ENCODE data around the gene C15orf40. TPM values are rescaled to one million over a fixed set of nuclear protein-coding genes. Genes with fewer than 3 reads are reported as not detected.
"Not testable (repeated sequence)": the region's sequence is repeated elsewhere in the genome, so short reads cannot be mapped to it uniquely, and the experiment has no call there.

Gene C15orf40
- total RNA-seq, 1 donor from 2014 or later, result 14.7 TPM

DNA sequence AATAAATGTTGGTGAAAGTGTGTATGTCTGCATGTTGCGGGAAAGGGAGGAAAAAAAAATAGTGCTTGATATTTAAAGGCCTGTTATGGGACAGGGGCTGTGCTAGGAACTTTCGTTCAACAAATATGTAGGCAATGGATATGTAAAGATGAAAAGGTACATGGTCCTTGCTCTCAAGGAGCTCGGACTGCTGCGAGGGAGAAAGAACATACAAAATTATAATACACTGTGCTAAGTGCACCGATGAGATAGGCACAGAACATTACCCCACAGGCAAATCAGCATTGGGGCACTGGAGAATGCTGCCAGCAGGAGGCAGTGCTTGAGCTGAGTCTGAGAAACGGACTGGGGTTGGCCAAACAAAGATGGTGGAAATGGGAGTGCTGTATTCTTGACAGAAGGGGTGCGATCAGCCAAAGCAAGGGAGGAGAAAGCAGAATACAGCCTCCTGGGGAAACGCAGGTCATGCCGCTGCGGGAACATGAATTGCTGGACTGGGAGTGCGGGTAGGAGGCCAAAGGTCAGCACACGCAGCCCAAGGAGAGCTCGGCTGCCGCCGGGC lies 649 bp downstream of the C15orf40 start:
- no peak for DNase-seq (ENCODE audit: low spot score)
- Mint-ChIP-seq H3K4me1 (ENCODE audit: low read depth) (peaks cover 26% of the 10 kb centered on the region), H3K4me3 (ENCODE audit: unreplicated experiment) (peak overlapping the region; percentile 87), H3K36me3 (ENCODE audit: low read depth) (peaks cover 6% of the 10 kb centered on the region), H3K9me3 (ENCODE audit: low read depth) (peaks cover 7% of the 10 kb centered on the region), H3K27ac (ENCODE audit: unreplicated experiment) (peak overlapping the region; percentile 81), H3K27me3 (ENCODE audit: low read depth) (no peaks in the 10 kb centered on the region)
- TF ChIP-seq, protein P1, sequence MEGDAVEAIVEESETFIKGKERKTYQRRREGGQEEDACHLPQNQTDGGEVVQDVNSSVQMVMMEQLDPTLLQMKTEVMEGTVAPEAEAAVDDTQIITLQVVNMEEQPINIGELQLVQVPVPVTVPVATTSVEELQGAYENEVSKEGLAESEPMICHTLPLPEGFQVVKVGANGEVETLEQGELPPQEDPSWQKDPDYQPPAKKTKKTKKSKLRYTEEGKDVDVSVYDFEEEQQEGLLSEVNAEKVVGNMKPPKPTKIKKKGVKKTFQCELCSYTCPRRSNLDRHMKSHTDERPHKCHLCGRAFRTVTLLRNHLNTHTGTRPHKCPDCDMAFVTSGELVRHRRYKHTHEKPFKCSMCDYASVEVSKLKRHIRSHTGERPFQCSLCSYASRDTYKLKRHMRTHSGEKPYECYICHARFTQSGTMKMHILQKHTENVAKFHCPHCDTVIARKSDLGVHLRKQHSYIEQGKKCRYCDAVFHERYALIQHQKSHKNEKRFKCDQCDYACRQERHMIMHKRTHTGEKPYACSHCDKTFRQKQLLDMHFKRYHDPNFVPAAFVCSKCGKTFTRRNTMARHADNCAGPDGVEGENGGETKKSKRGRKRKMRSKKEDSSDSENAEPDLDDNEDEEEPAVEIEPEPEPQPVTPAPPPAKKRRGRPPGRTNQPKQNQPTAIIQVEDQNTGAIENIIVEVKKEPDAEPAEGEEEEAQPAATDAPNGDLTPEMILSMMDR (IDR thresholded peaks at IDR 0.05), result peak; percentile 88

DNA sequence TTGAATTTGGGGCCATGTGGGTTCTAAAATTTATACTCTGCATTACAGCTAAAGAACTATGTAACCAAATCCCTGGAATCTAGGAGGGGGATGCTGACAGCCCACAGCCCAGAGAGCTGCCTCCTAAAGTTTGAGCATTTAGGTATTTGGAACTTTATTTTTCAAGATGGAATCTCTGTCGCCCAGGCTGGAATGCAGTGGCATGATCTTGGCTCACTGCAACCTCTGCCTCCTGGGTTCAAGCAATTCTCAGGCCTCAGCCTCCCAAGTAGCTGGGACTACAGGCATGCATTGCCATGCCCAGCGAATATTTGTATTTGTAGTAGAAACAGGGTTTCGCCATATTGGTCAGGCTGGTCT lies 10.8 kb downstream of the C15orf40 start:
- not testable (repeated sequence) for H3K36me3 Mint-ChIP-seq (ENCODE audit: low read depth); H3K27me3 Mint-ChIP-seq (ENCODE audit: low read depth); H3K4me3 Mint-ChIP-seq (ENCODE audit: unreplicated experiment); H3K9me3 Mint-ChIP-seq (ENCODE audit: low read depth); H3K27ac Mint-ChIP-seq (ENCODE audit: unreplicated experiment); DNase-seq (ENCODE audit: low spot score); H3K4me1 Mint-ChIP-seq (ENCODE audit: low read depth)
- TF ChIP-seq, protein P1 (IDR thresholded peaks at IDR 0.05), result peak; percentile 39

DNA sequence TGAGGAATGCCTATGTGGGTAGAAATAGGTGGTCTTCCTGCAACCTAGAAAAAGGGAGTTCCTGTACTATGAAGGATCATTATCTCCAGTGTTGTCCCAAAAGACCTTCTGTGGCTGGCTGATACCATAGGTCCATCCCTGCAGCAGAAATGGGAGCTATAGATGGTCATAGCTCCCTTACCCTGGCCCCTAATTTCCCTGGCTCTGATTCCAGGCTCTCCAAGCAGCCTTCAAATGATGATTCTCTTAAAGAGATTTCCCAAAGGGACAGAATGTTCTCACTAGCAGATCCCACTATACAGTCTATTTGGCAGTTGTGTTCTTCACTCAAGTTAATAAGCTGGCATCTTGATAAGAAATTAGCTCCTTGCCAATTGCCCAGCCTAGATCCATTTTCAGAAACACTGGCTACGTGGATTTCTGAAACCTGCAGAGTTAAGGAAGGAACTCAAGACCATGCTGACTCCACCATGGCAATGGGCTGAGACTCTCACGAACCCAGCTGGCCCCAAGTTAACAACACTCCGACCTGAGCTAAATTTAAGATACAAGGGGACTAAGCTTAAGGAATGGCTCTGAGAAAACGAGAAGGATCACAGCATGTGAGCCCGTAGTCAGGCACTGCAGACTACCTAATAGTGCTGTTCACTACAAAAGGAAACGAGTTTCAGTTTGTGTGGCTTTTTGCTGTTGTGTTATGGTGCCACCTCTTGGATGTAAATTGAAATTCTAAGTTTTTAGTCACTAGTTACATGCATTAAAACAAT lies 11.4 kb downstream of the C15orf40 start:
- H3K27ac Mint-ChIP-seq (ENCODE audit: unreplicated experiment), result no peak overlapping the region
- no peaks in the 10 kb centered on the region for H3K36me3 Mint-ChIP-seq (ENCODE audit: low read depth)
- H3K4me1 Mint-ChIP-seq (ENCODE audit: low read depth), result peaks cover 8% of the 10 kb centered on the region
- DNase-seq (ENCODE audit: low spot score), result no peak
- TF ChIP-seq, protein P1 (IDR thresholded peaks at IDR 0.05), result peak; percentile 88
- H3K4me3 Mint-ChIP-seq (ENCODE audit: unreplicated experiment), result peak overlapping the region; percentile 55
- H3K9me3 Mint-ChIP-seq (ENCODE audit: low read depth), result no peaks in the 10 kb centered on the region
- no peaks in the 10 kb centered on the region for H3K27me3 Mint-ChIP-seq (ENCODE audit: low read depth)

DNA sequence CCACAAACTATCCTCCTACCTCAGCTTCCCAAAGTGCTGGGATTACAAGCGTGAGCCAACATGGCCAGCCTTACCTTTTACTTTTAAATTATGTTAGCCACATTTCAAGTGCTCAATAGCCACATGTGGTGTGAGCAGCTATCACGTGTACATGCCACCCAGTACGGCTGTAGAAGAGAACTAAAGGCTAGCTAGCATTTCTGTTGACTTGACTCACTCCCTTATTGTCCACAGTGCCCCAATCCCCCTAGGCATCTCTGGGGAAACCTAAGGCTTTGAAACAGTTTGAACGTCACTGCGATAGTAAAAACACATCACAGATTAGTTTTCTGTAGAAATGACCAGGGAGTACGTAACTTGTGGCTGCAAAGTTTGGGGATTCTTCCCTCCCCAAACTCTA lies 12.0 kb downstream of the C15orf40 start:
- Mint-ChIP-seq H3K27ac (ENCODE audit: unreplicated experiment) (no peak overlapping the region), H3K27me3 (ENCODE audit: low read depth) (no peaks in the 10 kb centered on the region), H3K4me1 (ENCODE audit: low read depth) (peaks cover 8% of the 10 kb centered on the region), H3K9me3 (ENCODE audit: low read depth) (no peaks in the 10 kb centered on the region), H3K4me3 (ENCODE audit: unreplicated experiment) (no peak overlapping the region), H3K36me3 (ENCODE audit: low read depth) (no peaks in the 10 kb centered on the region)
- TF ChIP-seq, protein P1 (IDR thresholded peaks at IDR 0.05), result no peak
- no peak for DNase-seq (ENCODE audit: low spot score)

DNA sequence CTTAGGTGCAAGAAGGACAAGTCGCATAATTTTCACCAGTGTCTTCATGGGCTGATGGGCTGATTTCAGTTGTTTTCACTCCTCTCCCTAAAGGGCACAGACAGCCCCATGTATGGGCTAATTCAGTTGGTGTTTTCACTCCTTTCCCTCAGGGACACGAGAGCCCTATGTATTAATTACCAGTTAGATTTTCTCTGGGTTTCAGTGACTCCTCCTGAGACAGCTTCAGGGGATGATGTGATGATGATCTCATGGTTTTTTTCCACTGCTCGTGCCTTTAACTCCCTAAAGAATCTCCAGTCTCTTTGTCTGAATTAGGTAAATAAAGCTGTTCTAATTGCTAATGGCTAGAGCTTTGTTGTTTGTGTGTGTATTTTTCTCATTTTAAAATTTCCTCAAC lies 15.5 kb downstream of the C15orf40 start:
- Mint-ChIP-seq H3K27ac (ENCODE audit: unreplicated experiment) (no peak overlapping the region), H3K36me3 (ENCODE audit: low read depth) (peaks cover 2% of the 10 kb centered on the region), H3K4me1 (ENCODE audit: low read depth) (peaks cover 8% of the 10 kb centered on the region), H3K9me3 (ENCODE audit: low read depth) (no peaks in the 10 kb centered on the region), H3K27me3 (ENCODE audit: low read depth) (no peaks in the 10 kb centered on the region), H3K4me3 (ENCODE audit: unreplicated experiment) (no peak overlapping the region)
- TF ChIP-seq, protein P1 (IDR thresholded peaks at IDR 0.05), result no peak
- DNase-seq (ENCODE audit: low spot score), result no peak
